ENCODE data around the gene PAX8.

GRCh38 chr2:113178069-113178746 lies 100.5 kb downstream of the PAX8 start:
- no peak for TF ChIP-seq POLR2AphosphoS5 (IDR thresholded peaks at IDR 0.05; ENCODE audit: borderline replicate concordance, low read depth, low read length)
- TF ChIP-seq EZH2 (IDR thresholded peaks at IDR 0.05) = no peak
- TF ChIP-seq FOXP2 (optimal IDR thresholded peaks at IDR 0.05; ENCODE audit: control extremely low read depth, extremely low read length, insufficient read depth) = no peak

Data from SK-N-MC (cell line).